BJ (cell line): Measurements from ENCODE around the gene KCNE2. TPM values are rescaled to one million over a fixed set of nuclear protein-coding genes. Genes with fewer than 3 reads are reported as not detected.

Experiments
- CTCF ChIA-PET: fragments of 350-600 bp; formaldehyde crosslinking; extraction: SDS; loops from one replicate; lab custom pipeline; 2021; ENCODE audit warnings: antibody characterized with exemption, inconsistent platforms; lab: Yijun Ruan, JAX
- POLR2A ChIA-PET: fragments of 300-600 bp; sonication (Branson Sonifier 250); formaldehyde crosslinking; extraction: SDS; loops from one replicate; lab custom pipeline; 2021; ENCODE audit warnings: antibody characterized with exemption; lab: Charles Lee
- DNase-seq: peaks from one replicate; pipeline ENCODE4 v3.0.0-alpha.2; 2011; ENCODE audit warnings: low read depth
- H3K27me3 ChIP-seq: 2 replicates; pipeline ENCODE4 v1.6.0; 2011; ENCODE audit warnings: low read length; ENCODE audit not compliant: control insufficient read depth, insufficient read depth
- H3K36me3 ChIP-seq: 2 replicates; pipeline ENCODE4 v1.5.1; 2011; ENCODE audit warnings: low read length; ENCODE audit not compliant: control insufficient read depth, insufficient read depth
- H3K4me3 ChIP-seq: 2 replicates; pipeline ENCODE4 v1.5.1; 2011; ENCODE audit warnings: low read depth, mild to moderate bottlenecking, control low read depth, low read length
- polyA plus RNA-seq: library from polyadenylated mRNA; depleted of rRNA; stranded (reverse); fragments of >200 nt; gene quantifications from 2 replicates; pipeline ENCODE4 v1.2.3, GENCODE V29; 2011
- TF ChIP-seq, protein P1 (sequence below): IDR thresholded peaks from 2 replicates; pipeline ENCODE4 v1.5.1; 2011; ENCODE audit warnings: low read depth, mild to moderate bottlenecking, control low read depth, inconsistent platforms, low read length, moderate library complexity; ENCODE audit not compliant: insufficient read depth

The KCNE2 gene
- polyA plus RNA-seq, 1 experiment, result not detected

DNA sequence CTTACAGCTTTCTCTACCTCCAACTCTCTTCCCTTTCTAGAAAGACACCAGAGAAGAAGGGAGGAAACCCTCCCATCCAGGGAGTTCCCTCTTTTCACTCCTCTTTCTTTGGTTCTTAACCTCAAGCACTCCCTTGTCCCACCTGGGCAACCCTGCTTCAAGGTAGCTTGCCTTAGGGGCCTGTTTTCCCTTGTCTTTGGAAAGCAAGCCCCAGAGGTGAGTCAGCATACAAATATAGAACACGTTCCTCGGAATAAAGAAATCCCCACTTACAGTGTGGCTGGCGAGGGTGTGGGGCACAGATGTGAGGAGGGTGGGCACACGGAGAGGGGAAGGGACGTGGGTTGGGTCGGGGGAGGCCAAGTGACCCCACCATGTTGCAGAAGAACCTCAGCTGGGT is 26.1 kb upstream of the KCNE2 start:
- ChIA-PET CTCF (interaction anchor here (0.7 to 2.1 kb wide), 6 partner anchors 9 to 414 kb away, joined by 3 to 18 read pairs (median 4); no protein-coding TSS in a partner anchor), POLR2A (no interaction called here)
- TF ChIP-seq, protein P1, sequence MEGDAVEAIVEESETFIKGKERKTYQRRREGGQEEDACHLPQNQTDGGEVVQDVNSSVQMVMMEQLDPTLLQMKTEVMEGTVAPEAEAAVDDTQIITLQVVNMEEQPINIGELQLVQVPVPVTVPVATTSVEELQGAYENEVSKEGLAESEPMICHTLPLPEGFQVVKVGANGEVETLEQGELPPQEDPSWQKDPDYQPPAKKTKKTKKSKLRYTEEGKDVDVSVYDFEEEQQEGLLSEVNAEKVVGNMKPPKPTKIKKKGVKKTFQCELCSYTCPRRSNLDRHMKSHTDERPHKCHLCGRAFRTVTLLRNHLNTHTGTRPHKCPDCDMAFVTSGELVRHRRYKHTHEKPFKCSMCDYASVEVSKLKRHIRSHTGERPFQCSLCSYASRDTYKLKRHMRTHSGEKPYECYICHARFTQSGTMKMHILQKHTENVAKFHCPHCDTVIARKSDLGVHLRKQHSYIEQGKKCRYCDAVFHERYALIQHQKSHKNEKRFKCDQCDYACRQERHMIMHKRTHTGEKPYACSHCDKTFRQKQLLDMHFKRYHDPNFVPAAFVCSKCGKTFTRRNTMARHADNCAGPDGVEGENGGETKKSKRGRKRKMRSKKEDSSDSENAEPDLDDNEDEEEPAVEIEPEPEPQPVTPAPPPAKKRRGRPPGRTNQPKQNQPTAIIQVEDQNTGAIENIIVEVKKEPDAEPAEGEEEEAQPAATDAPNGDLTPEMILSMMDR, result no peak

DNA sequence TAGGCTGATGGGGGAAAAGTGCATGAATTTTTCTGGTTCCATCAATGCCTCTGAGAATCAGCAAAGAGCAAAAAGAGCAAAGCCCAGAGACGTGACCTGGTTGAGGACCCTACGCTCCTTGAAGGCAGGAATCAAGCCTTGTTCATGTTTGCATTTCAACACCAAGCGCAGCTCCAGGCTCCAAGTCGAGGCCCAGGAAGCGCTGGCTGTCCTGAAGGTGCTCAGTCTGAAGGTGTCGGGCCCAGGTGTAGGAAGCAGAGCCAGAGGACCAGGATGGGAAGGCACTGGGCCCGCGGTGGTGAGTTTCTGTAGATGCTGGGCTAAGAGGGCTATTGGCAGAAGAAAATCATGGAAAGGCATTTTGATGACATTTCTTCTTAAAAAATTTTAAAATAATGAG is 25.6 kb upstream of the KCNE2 start:
- TF ChIP-seq, protein P1, result no peak
- no peaks in the 10 kb centered on the region for H3K36me3 ChIP-seq
- no peaks in the 10 kb centered on the region for H3K27me3 ChIP-seq
- ChIA-PET POLR2A (no interaction called here), CTCF (interaction anchor here (1.1 to 2.1 kb wide), 4 partner anchors 10 to 414 kb away, joined by 3 to 18 read pairs (median 6); no protein-coding TSS in a partner anchor)
- no peak overlapping the region for H3K4me3 ChIP-seq
- no peak for DNase-seq

More for the DNA sequence above, 26.1 kb upstream of the KCNE2 start:
- DNase-seq, result no peak
- Histone ChIP-seq H3K36me3 (no peaks in the 10 kb centered on the region), H3K27me3 (no peaks in the 10 kb centered on the region), H3K4me3 (no peak overlapping the region)

DNA sequence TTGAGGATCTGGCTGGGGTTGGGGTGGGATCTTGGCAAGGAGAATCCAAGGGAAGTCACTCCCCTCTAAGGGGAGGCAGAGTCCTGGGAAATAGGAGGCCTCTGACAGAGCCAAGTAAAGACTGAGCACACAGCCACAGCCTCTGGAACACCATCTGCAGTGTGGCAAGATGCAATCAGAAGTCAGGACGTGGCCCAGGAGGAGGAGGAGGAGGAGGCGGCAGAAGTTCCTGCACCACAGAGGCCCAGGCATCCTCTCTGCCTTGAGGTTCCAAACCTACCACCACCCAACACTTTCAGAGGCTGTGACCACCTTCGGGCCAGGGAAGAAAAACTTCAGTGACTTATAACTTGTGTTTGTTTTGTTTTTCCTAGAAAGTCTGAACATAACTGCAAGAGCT is 23.7 kb upstream of the KCNE2 start:
- CTCF ChIA-PET, result interaction anchor here (1.0 kb wide), 1 partner anchor 8 kb away, joined by 3 read pairs; no protein-coding TSS in a partner anchor
- H3K27me3 ChIP-seq, result no peaks in the 10 kb centered on the region
- no peak for DNase-seq
- H3K36me3 ChIP-seq, result no peaks in the 10 kb centered on the region
- POLR2A ChIA-PET, result no interaction called here
- TF ChIP-seq, protein P1, result no peak
- H3K4me3 ChIP-seq, result no peak overlapping the region

DNA sequence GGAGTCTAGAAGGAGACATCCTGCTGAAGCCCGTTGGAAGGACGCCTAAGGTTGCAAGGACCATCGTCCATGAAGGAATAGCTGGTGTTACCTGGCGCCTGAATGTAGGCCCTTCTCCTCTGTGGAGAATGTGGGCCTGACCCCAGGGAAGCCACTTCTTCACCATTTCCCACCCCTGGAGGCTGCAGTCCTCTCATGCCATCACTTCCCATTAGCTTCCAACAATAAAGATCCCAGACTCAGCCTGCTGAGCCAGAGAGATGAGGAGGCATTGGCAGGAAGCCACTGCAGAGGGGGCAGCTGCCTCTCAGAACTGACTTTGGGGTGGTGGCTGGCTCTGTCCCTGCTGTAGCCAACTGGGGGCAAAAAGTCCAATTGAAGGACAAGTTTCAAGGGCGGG is 21.3 kb upstream of the KCNE2 start:
- POLR2A ChIA-PET, result no interaction called here
- TF ChIP-seq, protein P1, result no peak
- CTCF ChIA-PET, result interaction anchor here (0.6 to 16.1 kb wide), 2 partner anchors 419 to 473 kb away, joined by 3 to 278 read pairs; no protein-coding TSS in a partner anchor

DNA sequence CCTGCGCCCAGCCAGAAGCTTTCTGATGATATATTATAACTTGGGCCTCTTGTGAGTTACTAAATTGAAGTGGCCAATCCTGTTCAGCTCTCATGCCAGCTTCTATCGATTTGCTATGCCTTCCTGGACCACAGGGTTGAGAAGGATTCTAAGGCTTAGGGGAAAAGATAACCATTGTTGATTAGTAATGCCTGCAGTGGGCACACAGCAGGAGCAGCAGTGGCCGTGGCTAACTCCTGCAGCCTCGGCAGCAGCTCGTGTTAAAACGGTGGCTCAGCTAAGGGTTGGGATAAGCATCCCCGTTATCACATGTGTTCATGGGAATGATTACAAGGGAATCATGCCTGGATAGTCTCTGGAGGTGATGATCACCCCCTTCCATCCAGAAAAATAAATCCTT is 20.5 kb upstream of the KCNE2 start:
- CTCF ChIA-PET, result interaction anchor here (1.4 to 16.1 kb wide), 2 partner anchors 9 to 420 kb away, joined by 3 to 278 read pairs; no protein-coding TSS in a partner anchor
- DNase-seq, result no peak

More for the DNA sequence above, 21.3 kb upstream of the KCNE2 start:
- Histone ChIP-seq H3K27me3 (peaks cover 1% of the 10 kb centered on the region; the same call in 1 of the 2 replicates), H3K36me3 (no peaks in the 10 kb centered on the region), H3K4me3 (no peak overlapping the region)
- DNase-seq, result no peak

More for the DNA sequence above, 20.5 kb upstream of the KCNE2 start:
- POLR2A ChIA-PET, result no interaction called here
- Histone ChIP-seq H3K27me3 (peaks cover 1% of the 10 kb centered on the region; the same call in 1 of the 2 replicates), H3K36me3 (no peaks in the 10 kb centered on the region), H3K4me3 (no peak overlapping the region)
- TF ChIP-seq, protein P1, result no peak
